HG02973 (cell line): ENCODE data around the gene PADI4.

Experiments used
- ATAC-seq: cut with Tn5 transposase; IDR thresholded peaks from one replicate; pipeline ENCODE4 v1.9.1; 2021; ENCODE audit warnings: moderate library complexity; ENCODE audit not compliant: unreplicated experiment

PADI4 gene

DNA sequence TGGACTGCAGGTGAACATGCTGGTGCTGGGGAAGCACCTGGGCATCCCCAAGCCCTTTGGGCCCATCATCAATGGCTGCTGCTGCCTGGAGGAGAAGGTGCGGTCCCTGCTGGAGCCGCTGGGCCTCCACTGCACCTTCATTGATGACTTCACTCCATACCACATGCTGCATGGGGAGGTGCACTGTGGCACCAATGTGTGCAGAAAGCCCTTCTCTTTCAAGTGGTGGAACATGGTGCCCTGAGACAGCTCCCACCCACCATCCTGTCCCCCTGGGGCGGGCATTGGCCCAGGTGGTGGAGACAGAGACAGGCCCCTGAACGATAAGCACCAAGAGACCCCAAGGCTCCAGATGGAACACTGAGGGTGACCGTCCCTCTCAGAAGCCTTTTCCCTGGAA lies 25.2 kb upstream of the PADI4 start:
- ATAC-seq: no peak

- no peak for ATAC-seq
Observed at GRCh38 chr1:17286646-17287045, 21.4 kb upstream of the PADI4 start.

GRCh38 chr1:17287130-17287776 lies 20.7 kb upstream of the PADI4 start:
- no peak for ATAC-seq

DNA sequence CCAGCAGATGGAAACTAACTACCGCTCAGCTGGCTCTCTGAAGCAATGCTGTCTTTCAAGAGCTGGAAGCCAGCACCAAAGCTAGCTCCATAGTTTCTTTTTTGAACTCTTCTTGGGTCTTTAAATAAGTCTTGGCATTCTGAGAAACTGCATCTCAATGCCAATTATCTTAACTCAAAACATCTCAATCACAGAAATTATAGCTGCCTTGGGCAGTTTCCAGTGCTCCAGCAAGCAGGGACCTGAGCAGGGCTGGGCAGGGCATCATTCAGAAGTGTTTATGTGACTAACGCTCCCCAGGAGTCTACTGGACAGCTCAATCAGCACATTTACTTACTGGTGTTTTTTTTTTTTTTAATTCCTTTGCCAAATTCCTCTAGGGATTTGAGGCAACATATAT lies 18.3 kb upstream of the PADI4 start:
- no peak for ATAC-seq

DNA sequence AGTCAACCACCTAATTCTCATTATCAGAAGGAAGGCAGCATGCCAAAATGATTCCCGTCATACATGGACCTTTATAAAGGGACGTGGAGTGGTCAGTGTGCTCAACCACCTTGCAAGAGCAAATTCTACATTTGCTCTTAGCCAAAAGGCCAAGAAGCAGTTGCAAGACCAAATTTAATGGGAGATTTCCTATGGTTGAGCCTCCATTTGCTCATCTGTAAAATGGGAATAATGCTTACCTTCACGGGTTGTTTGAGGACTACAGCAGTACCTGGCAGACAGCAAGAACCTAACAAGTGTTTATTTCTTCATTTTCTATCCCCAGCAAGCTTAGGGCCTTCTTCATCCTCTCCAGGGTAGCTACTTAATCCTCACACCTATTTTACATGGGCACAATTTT lies 17.4 kb upstream of the PADI4 start:
- no peak for ATAC-seq

- no peak for ATAC-seq
Observed at GRCh38 chr1:17292299-17293160, 15.5 kb upstream of the PADI4 start.

DNA sequence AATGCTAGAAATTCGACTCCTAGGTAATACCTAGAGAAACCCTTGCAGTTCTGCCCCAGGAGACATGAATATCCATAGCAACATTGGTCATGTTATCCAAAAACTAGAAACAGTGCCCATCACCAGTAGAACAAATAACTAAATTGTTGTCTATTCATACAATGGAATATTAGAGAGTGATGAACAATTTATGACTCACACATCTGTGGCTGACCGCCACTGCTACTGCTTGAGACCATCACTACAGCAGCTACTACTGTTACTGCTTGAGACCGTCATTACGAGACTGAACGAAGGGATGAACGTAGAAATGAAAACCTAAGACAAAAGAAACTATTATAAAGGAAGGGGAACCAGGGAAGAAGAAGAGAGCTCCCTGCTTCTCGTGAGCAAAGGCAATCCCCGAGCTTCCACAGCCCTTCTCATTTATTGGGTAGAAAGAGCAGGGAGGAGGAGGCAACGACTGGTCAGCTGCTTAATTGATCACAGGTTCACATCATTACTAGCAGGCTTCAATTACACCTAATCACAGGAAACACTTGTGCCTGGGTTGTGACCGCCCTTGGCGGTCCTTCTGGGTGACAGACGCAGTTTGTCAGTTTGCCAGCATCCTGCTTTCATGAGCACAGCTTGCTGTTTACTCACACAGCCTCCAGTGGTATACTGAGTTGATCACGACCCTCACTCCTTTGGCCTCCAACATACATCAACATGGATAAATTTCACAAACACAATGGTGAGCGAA lies 14.1 kb upstream of the PADI4 start:
- no peak for ATAC-seq

GRCh38 chr1:17295292-17295691 lies 12.7 kb upstream of the PADI4 start:
- no peak for ATAC-seq

DNA sequence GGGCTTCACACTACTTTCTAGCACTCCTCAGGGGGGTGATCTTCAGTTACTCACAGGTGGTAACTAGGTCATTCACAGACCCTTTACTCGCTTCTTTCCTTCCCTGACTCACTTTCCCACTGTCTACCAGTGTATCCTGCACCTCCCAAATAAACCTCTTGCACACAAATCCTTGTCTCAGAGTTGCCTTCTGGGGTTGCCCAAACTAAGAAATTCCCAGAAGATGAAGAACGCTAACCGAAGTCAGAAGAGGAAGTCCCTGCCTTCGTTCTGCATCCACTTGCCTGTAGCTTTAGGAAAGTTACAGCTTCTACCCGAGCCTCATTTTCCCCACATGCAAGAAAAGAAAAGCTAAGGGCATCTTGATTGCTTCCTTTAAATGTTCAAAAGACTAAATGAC lies 11.9 kb upstream of the PADI4 start:
- no peak for ATAC-seq

DNA sequence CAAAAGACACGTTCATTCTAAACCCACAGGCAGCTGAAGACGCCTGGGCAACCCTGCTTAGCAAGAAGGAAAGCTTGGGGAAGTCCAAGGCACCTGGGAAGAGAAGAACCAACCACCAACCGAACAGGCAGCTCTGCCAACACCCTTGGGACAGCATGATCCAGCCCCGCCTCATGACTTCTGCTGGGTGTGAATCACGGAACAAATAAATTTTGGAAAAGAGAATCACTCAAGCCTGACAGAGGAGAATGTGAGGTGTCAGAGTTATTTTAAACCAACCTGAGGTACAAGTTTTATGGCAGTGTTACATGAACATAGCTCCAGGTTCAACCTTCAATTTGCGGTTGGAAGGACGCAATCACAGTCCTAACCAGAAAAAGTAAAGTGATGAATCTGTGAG lies 10.0 kb upstream of the PADI4 start:
- ATAC-seq: no peak

- ATAC-seq: no peak
Observed at GRCh38 chr1:17301767-17302166, 6.2 kb upstream of the PADI4 start.

DNA sequence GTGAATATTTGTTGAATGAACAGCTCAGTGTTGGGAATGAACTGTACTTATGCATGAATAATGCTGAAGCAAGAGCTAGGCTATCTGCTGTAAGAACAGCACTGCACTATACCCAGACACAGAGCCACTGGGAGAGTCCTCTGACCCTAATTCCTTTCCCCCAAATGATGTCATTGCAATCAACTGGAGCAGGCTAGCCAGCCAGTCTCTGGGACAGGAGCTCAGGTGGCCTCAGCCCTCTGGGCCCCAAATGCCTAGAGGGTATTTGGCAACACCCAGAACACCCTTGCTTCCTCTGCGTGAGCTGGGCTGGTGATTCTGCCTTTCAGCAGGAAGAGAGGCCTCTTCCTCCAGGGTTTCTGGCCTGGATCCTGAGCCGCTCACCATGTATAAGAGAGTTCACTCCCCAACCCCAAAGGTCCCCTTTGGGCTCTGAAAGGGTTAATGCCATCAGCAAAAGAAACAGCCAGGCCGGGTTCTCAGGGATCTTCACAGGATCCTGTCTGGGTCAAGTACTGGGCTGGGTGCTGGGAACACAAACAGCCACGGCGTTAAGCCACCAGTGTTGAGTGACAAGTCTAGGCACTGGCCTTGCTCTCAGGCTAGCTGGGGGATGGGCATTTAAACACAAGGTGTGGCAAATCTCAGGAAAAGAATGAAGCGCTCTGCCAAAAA lies 3.7 kb upstream of the PADI4 start:
- ATAC-seq: no peak

- no peak for ATAC-seq
Observed at GRCh38 chr1:17304826-17305175, 3.2 kb upstream of the PADI4 start.

- no peak for ATAC-seq
Observed at GRCh38 chr1:17305576-17306095, 2.4 kb upstream of the PADI4 start.

GRCh38 chr1:17306407-17306806 lies 1.6 kb upstream of the PADI4 start:
- ATAC-seq: no peak

DNA sequence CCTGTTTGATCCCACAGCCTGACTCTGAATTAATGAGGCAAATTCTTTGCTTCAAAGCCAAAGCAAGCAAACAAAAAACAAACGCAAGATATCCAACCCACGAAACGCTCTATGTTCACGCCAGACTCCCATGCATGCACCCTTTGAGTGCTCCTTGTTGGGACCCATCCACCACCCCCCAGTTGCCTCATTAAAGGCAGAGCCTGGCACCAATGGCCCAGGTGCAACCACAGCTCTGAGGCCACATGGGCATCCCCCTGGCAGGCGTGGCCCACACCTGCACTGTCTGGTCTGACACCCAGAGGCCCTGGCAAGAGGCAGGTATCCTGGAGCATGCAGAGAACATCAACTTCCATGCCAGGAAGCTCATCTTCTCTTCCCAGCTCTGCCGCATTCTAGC lies 1.1 kb upstream of the PADI4 start:
- ATAC-seq: no peak

- no peak for ATAC-seq
Observed at GRCh38 chr1:17307329-17307728, 668 bp upstream of the PADI4 start.

DNA sequence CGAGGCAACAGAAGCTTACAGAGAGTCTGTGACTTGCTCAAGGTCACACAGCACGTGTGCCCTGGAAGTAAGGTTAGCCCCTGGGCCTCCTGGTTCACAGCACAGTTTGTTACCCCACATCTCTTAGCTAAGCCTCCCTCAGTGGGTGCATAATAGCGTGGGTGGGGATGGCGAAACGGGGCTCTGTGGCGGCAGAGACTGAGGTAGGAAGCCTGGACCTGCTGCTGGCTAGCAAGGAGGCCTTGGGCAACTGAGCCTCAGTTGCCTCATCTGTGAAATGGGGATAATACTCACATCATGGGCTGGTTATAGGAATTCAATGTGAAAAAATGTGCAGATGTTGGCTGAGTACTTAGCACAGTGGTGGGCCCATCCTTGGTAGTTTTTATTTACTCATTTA lies 596 bp downstream of the PADI4 start:
- no peak for ATAC-seq

- no peak for ATAC-seq
Observed at GRCh38 chr1:17309426-17310067, 1.6 kb downstream of the PADI4 start.

- ATAC-seq: no peak
Observed at GRCh38 chr1:17310068-17310640, 2.2 kb downstream of the PADI4 start.
